ENCODE results near the gene ABO. TPM values are rescaled to one million over a fixed set of nuclear protein-coding genes. Genes with fewer than 3 reads are reported as not detected.

The ABO gene
- total and polyA plus RNA-seq, 4 donors = 3.9 to 23.0 (median 9.3) TPM

GRCh38 chr9:133239533-133240090 is 35.4 kb downstream of the ABO start:
- 88 to 90% methylated on average over 18 of the region's 18 CpGs for WGBS, 2 donors
- no peak for ATAC-seq (ENCODE audit: insufficient read depth, low FRiP score)
- no peak overlapping the region for H3K9ac ChIP-seq (ENCODE audit: insufficient read depth in 1 of 2, low read length in 2 of 2)
- H3K4me1 ChIP-seq (ENCODE audit: control insufficient read depth in 5 of 5, insufficient read depth in 5 of 5, low read length in 5 of 5) = peaks cover 0 to 16% (median 2%) of the 10 kb centered on the region in 5 donors
- no peak for DNase-seq
- no peaks in the 10 kb centered on the region for H3K9me3 ChIP-seq (ENCODE audit: control insufficient read depth in 4 of 4, insufficient read depth in 3 of 4, low read length in 3 of 4)
- no peak overlapping the region for H3K27ac ChIP-seq (ENCODE audit: low read depth in 1 of 2, low read length in 1 of 2)
- no peaks in the 10 kb centered on the region for H3K27me3 ChIP-seq (ENCODE audit: control insufficient read depth in 3 of 3, insufficient read depth in 3 of 3, low read length in 2 of 3)
- H3K36me3 ChIP-seq (ENCODE audit: control insufficient read depth in 4 of 4, insufficient read depth in 4 of 4, low read length in 4 of 4) = no peaks in the 10 kb centered on the region
- TF ChIP-seq, protein P1, sequence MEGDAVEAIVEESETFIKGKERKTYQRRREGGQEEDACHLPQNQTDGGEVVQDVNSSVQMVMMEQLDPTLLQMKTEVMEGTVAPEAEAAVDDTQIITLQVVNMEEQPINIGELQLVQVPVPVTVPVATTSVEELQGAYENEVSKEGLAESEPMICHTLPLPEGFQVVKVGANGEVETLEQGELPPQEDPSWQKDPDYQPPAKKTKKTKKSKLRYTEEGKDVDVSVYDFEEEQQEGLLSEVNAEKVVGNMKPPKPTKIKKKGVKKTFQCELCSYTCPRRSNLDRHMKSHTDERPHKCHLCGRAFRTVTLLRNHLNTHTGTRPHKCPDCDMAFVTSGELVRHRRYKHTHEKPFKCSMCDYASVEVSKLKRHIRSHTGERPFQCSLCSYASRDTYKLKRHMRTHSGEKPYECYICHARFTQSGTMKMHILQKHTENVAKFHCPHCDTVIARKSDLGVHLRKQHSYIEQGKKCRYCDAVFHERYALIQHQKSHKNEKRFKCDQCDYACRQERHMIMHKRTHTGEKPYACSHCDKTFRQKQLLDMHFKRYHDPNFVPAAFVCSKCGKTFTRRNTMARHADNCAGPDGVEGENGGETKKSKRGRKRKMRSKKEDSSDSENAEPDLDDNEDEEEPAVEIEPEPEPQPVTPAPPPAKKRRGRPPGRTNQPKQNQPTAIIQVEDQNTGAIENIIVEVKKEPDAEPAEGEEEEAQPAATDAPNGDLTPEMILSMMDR (IDR thresholded peaks at IDR 0.05; ENCODE audit: control extremely low read depth, extremely low read depth) = no peak
- H3K4me3 ChIP-seq = no peak overlapping the region

DNA sequence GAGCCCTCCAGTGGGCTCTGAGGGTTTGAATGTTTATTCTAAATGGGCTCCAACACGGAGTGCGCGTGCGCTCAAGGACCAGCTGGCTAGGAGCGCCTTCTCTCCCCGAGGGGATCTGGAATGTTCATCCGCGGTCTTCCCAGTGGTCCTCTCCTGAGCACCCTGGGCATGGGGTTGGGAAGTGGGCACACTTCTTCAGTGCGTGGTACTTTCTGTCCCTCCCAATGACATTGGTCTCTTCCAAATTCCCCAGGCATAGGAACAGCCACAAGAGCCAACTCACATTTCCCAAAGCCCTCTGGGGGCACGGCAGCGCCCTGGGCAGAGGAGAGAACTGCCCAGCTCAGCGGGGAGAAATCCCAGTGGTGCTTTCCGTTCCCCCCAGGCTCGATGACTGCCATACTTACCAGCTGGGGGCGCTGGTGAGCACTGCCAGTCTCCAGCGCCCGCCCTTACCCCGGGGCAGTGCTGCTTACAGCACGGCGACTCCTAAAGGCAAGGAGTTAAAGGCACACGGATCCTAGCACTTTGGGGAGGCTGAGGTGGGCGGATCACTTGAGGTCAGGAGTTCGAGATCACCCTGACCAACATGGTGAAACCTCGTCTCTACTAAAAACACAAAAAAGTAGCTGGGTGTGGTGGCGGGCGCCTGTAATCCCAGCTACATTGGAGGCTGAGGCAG is 36.0 kb downstream of the ABO start:
- H3K4me1 ChIP-seq (ENCODE audit: control insufficient read depth in 5 of 5, insufficient read depth in 5 of 5, low read length in 5 of 5) = peaks cover 0 to 16% (median 2%) of the 10 kb centered on the region in 5 donors
- TF ChIP-seq, protein P1 (IDR thresholded peaks at IDR 0.05; ENCODE audit: control extremely low read depth, extremely low read depth) = peak; percentile 36
- peak; percentile 78 to 85 (median 80) for DNase-seq
- no peaks in the 10 kb centered on the region for H3K9me3 ChIP-seq (ENCODE audit: control insufficient read depth in 4 of 4, insufficient read depth in 3 of 4, low read length in 3 of 4)
- H3K36me3 ChIP-seq (ENCODE audit: control insufficient read depth in 4 of 4, insufficient read depth in 4 of 4, low read length in 4 of 4) = no peaks in the 10 kb centered on the region
- peak overlapping the region in 1 of 2 donors; percentile 42 for H3K9ac ChIP-seq (ENCODE audit: insufficient read depth in 1 of 2, low read length in 2 of 2)
- peak; percentile 79 for ATAC-seq (ENCODE audit: insufficient read depth, low FRiP score)
- H3K27ac ChIP-seq (ENCODE audit: low read depth in 1 of 2, low read length in 1 of 2) = peak overlapping the region in 1 of 2 donors; percentile 17
- no peaks in the 10 kb centered on the region for H3K27me3 ChIP-seq (ENCODE audit: control insufficient read depth in 3 of 3, insufficient read depth in 3 of 3, low read length in 2 of 3)
- 9 to 11% methylated on average over 26 of the region's 26 CpGs for WGBS, 2 donors
- peak overlapping the region; percentile 22 for H3K4me3 ChIP-seq

GRCh38 chr9:133238272-133238850 is 36.6 kb downstream of the ABO start:
- no peaks in the 10 kb centered on the region for H3K9me3 ChIP-seq (ENCODE audit: control insufficient read depth in 4 of 4, insufficient read depth in 3 of 4, low read length in 3 of 4)
- peak overlapping the region in 1 of 2 donors; percentile 42 for H3K9ac ChIP-seq (ENCODE audit: insufficient read depth in 1 of 2, low read length in 2 of 2)
- ATAC-seq (ENCODE audit: insufficient read depth, low FRiP score) (peak; percentile 88), DNase-seq (peak; percentile 91 to 93 (median 93))
- H3K4me3 ChIP-seq = peak overlapping the region; percentile 22
- TF ChIP-seq, protein P1 (IDR thresholded peaks at IDR 0.05; ENCODE audit: control extremely low read depth, extremely low read depth) = no peak
- H3K36me3 ChIP-seq (ENCODE audit: control insufficient read depth in 4 of 4, insufficient read depth in 4 of 4, low read length in 4 of 4) = no peaks in the 10 kb centered on the region
- H3K27ac ChIP-seq (ENCODE audit: low read depth in 1 of 2, low read length in 1 of 2) = peak overlapping the region; percentile 17 to 75
- WGBS, 2 donors = 23 to 24% methylated on average over 24 to 25 of the region's 25 CpGs
- H3K4me1 ChIP-seq (ENCODE audit: control insufficient read depth in 5 of 5, insufficient read depth in 5 of 5, low read length in 5 of 5) = peaks cover 0 to 17% (median 2%) of the 10 kb centered on the region in 5 donors
- no peaks in the 10 kb centered on the region for H3K27me3 ChIP-seq (ENCODE audit: control insufficient read depth in 3 of 3, insufficient read depth in 3 of 3, low read length in 2 of 3)
